Memory B cell (primary cell): ENCODE data around the gene ZNF500.

Experiments
- ATAC-seq: fragments of 150-1000 bp; cut with Tn5 transposase; 2 replicates; pipeline ENCODE4 v1.10.0; 2021; ENCODE audit warnings: low read depth, mild to moderate bottlenecking, moderate library complexity
- DNase-seq, 2 donors: peaks; one replicate each; pipeline ENCODE4 v3.0.0; 2022; ENCODE audit warnings: low spot score in 2 of 2
- H3K27ac Mint-ChIP-seq: one replicate; pipeline ENCODE4 v1.8.0; 2022; ENCODE audit warnings: mild to moderate bottlenecking, moderate library complexity, mixed read lengths
- H3K27me3 Mint-ChIP-seq: one replicate; pipeline ENCODE4 v1.8.0; 2022; ENCODE audit warnings: mixed read lengths
- H3K36me3 Mint-ChIP-seq: one replicate; pipeline ENCODE4 v1.8.0; 2022; ENCODE audit warnings: mild to moderate bottlenecking, mixed read lengths
- H3K4me1 Mint-ChIP-seq: one replicate; pipeline ENCODE4 v1.8.0; 2022; ENCODE audit warnings: mixed read lengths
- H3K4me3 Mint-ChIP-seq: one replicate; pipeline ENCODE4 v1.8.0; 2022; ENCODE audit warnings: mild to moderate bottlenecking, moderate library complexity, mixed read lengths
- H3K9me3 Mint-ChIP-seq: one replicate; pipeline ENCODE4 v1.8.0; 2022; ENCODE audit warnings: mixed read lengths

The ZNF500 gene

GRCh38 chr16:4766875-4767628 is at the start of gene ZNF500:
TSS of gene ZNF500 (minus strand) at chr16:4767162. CDS start at chr16:4765978, 1,184 bp downstream.
- peak; percentile 93 to 97 for DNase-seq
- ATAC-seq, result peak; percentile 94
- Mint-ChIP-seq H3K4me1 (peaks cover 28% of the 10 kb centered on the region), H3K9me3 (no peaks in the 10 kb centered on the region), H3K27ac (peak within 1 kb of the TSS; percentile 88), H3K27me3 (no peaks in the 10 kb centered on the region), H3K36me3 (peaks cover 3% of the 10 kb centered on the region), H3K4me3 (peak within 1 kb of the TSS; percentile 94)

- no peaks in the 10 kb centered on the region for H3K27me3 Mint-ChIP-seq
- H3K27ac Mint-ChIP-seq, result peak overlapping the region; percentile 14
- H3K9me3 Mint-ChIP-seq, result no peaks in the 10 kb centered on the region
- ATAC-seq, result no peak
- peaks cover 32% of the 10 kb centered on the region for H3K36me3 Mint-ChIP-seq
- H3K4me3 Mint-ChIP-seq, result no peak overlapping the region
- no peaks in the 10 kb centered on the region for H3K4me1 Mint-ChIP-seq
- no peak for DNase-seq
Measured at GRCh38 chr16:4814542-4815173, 47.7 kb upstream of the ZNF500 start.

- Mint-ChIP-seq H3K27me3 (no peaks in the 10 kb centered on the region), H3K4me3 (no peak overlapping the region), H3K27ac (no peak overlapping the region), H3K4me1 (no peaks in the 10 kb centered on the region), H3K36me3 (peaks cover 30% of the 10 kb centered on the region), H3K9me3 (no peaks in the 10 kb centered on the region)
- DNase-seq, result no peak
- ATAC-seq, result no peak
Measured at GRCh38 chr16:4814046-4814445, 47.1 kb upstream of the ZNF500 start.

GRCh38 chr16:4813251-4814003 is 46.5 kb upstream of the ZNF500 start:
- Mint-ChIP-seq H3K27ac (no peak overlapping the region), H3K9me3 (no peaks in the 10 kb centered on the region), H3K4me3 (no peak overlapping the region), H3K36me3 (peaks cover 26% of the 10 kb centered on the region), H3K4me1 (no peaks in the 10 kb centered on the region), H3K27me3 (no peaks in the 10 kb centered on the region)
- ATAC-seq (no peak), DNase-seq (no peak)

- no peaks in the 10 kb centered on the region for H3K9me3 Mint-ChIP-seq
- ATAC-seq (no peak), DNase-seq (no peak)
- no peak overlapping the region for H3K4me3 Mint-ChIP-seq
- H3K36me3 Mint-ChIP-seq, result peaks cover 28% of the 10 kb centered on the region
- no peak overlapping the region for H3K27ac Mint-ChIP-seq
- no peaks in the 10 kb centered on the region for H3K4me1 Mint-ChIP-seq
- no peaks in the 10 kb centered on the region for H3K27me3 Mint-ChIP-seq
Measured at GRCh38 chr16:4811773-4812172, 44.8 kb upstream of the ZNF500 start.

GRCh38 chr16:4811242-4811641 is 44.3 kb upstream of the ZNF500 start:
- H3K4me3 Mint-ChIP-seq, result no peak overlapping the region
- H3K27ac Mint-ChIP-seq, result no peak overlapping the region
- ATAC-seq, result no peak
- H3K9me3 Mint-ChIP-seq, result no peaks in the 10 kb centered on the region
- DNase-seq, result no peak
- H3K36me3 Mint-ChIP-seq, result peaks cover 25% of the 10 kb centered on the region
- H3K4me1 Mint-ChIP-seq, result no peaks in the 10 kb centered on the region
- no peaks in the 10 kb centered on the region for H3K27me3 Mint-ChIP-seq

GRCh38 chr16:4806280-4806679 is 39.3 kb upstream of the ZNF500 start:
- Mint-ChIP-seq H3K27me3 (no peaks in the 10 kb centered on the region), H3K4me3 (no peak overlapping the region), H3K27ac (no peak overlapping the region), H3K9me3 (no peaks in the 10 kb centered on the region), H3K4me1 (peaks cover 2% of the 10 kb centered on the region), H3K36me3 (peaks cover 9% of the 10 kb centered on the region)
- ATAC-seq, result no peak
- DNase-seq, result no peak

- DNase-seq (no peak), ATAC-seq (no peak)
- Mint-ChIP-seq H3K4me1 (peaks cover 8% of the 10 kb centered on the region), H3K27me3 (no peaks in the 10 kb centered on the region), H3K36me3 (peaks cover 7% of the 10 kb centered on the region), H3K9me3 (no peaks in the 10 kb centered on the region), H3K27ac (no peak overlapping the region), H3K4me3 (no peak overlapping the region)
Measured at GRCh38 chr16:4805231-4805630, 38.3 kb upstream of the ZNF500 start.

GRCh38 chr16:4803898-4804762 is 37.2 kb upstream of the ZNF500 start:
- H3K27ac Mint-ChIP-seq, result no peak overlapping the region
- H3K4me1 Mint-ChIP-seq, result peaks cover 8% of the 10 kb centered on the region
- DNase-seq (no peak), ATAC-seq (no peak)
- peaks cover 7% of the 10 kb centered on the region for H3K36me3 Mint-ChIP-seq
- no peaks in the 10 kb centered on the region for H3K9me3 Mint-ChIP-seq
- H3K4me3 Mint-ChIP-seq, result no peak overlapping the region
- H3K27me3 Mint-ChIP-seq, result no peaks in the 10 kb centered on the region

- Mint-ChIP-seq H3K4me3 (peak overlapping the region; percentile 85), H3K27ac (no peak overlapping the region), H3K9me3 (no peaks in the 10 kb centered on the region), H3K36me3 (peaks cover 7% of the 10 kb centered on the region), H3K27me3 (no peaks in the 10 kb centered on the region), H3K4me1 (peaks cover 8% of the 10 kb centered on the region)
- no peak for ATAC-seq
- DNase-seq, result no peak
Measured at GRCh38 chr16:4803401-4803844, 36.5 kb upstream of the ZNF500 start.

- DNase-seq (peak; percentile 87 to 99), ATAC-seq (peak; percentile 80)
- Mint-ChIP-seq H3K36me3 (peaks cover 7% of the 10 kb centered on the region), H3K27ac (peak overlapping the region; percentile 85), H3K4me1 (peaks cover 8% of the 10 kb centered on the region), H3K9me3 (no peaks in the 10 kb centered on the region), H3K27me3 (no peaks in the 10 kb centered on the region), H3K4me3 (peak overlapping the region; percentile 85)
Measured at GRCh38 chr16:4802659-4803287, 35.8 kb upstream of the ZNF500 start.

GRCh38 chr16:4801962-4802658 is 35.1 kb upstream of the ZNF500 start, which contains the start of gene ROGDI:
TSS of gene ROGDI (minus strand) at chr16:4802633. CDS start at chr16:4802571, 62 bp downstream.
- peak; percentile 73 for ATAC-seq
- H3K27me3 Mint-ChIP-seq, result no peaks in the 10 kb centered on the region
- no peaks in the 10 kb centered on the region for H3K9me3 Mint-ChIP-seq
- peaks cover 3% of the 10 kb centered on the region for H3K36me3 Mint-ChIP-seq
- DNase-seq, result peak in 1 of 2 donors; percentile 73
- H3K4me3 Mint-ChIP-seq, result peak within 1 kb of the TSS; percentile 87
- peaks cover 8% of the 10 kb centered on the region for H3K4me1 Mint-ChIP-seq
- peak within 1 kb of the TSS; percentile 85 for H3K27ac Mint-ChIP-seq
